Activated naive CD4-positive, alpha-beta T cell treated with Interleukin-2 at 50 U/mL for 16 hours (primary cell): ENCODE results near the gene EDDM3A.

Experiments used
- DNase-seq: peaks from one replicate; pipeline ENCODE4 v3.0.0-alpha.2; 2020

Gene EDDM3A

GRCh38 chr14:20790464-20791116 lies 44.9 kb downstream of the EDDM3A start:
- no peak for DNase-seq

DNA sequence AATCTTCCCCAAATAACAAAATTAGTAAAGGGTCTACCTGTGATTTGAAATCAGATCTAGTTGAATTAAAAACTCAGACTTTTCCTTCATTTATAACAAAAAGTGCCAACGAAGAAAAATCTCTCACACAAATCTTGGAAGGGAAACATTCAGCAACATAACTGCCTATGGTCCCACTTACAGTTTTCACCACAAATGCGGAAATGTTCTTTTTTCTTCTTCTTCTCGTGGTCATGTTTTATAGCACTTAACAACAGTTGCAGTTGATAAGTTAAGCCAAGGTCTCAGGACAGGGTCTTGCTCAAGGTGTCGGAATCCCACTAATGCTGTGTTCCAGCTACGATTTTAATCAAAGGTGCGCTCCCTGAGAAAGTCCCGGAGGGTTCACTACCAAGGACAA lies 45.5 kb downstream of the EDDM3A start:
- DNase-seq: no peak

- no peak for DNase-seq
Observed at GRCh38 chr14:20791597-20791996, 45.9 kb downstream of the EDDM3A start.

DNA sequence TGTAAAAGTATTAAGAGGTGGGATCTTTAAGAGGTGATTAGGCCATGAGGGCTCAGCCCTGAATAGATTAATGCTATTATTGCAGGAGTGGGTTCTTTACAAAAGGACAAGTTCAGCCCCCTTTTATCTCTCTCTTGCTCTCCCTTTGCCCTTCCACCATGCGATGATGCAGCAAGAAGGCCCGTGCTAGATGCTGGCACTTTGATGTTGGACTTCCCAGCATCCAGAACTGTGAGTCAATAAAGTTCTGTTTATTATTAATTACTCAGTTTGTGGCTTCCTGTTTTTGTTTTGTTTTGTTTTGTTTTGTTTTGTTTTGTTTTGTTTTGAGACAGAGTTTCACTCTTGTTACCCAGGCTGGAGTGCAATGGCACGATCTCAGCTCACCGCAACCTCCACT lies 46.9 kb downstream of the EDDM3A start:
- no peak for DNase-seq

GRCh38 chr14:20794644-20795369 lies 49.1 kb downstream of the EDDM3A start:
- no peak for DNase-seq

DNA sequence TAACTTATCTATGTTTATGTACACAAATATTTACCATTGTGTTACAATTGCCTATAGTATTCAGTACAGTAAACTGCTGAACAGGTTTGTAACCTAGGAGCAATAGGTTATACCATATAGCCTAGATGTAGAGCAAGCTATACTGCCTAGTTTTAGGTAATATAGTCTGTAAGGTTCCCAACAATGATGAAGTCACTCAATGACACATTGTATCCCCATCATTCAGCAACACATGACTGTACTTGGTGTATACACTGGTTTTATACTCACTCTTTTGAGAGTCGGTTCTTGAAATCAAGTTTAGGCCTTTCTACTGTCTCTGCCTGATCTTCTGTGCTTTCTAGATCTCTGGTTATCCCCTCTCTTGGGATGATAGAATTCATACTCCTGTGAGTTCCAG lies 51.5 kb downstream of the EDDM3A start:
- DNase-seq: no peak
